ENCODE measurements around the gene SCN10A. TPM values are rescaled to one million over a fixed set of nuclear protein-coding genes. Genes with fewer than 3 reads are reported as not detected.

SCN10A gene
- total RNA-seq, 1 donor from 2014 or later: not detected

DNA sequence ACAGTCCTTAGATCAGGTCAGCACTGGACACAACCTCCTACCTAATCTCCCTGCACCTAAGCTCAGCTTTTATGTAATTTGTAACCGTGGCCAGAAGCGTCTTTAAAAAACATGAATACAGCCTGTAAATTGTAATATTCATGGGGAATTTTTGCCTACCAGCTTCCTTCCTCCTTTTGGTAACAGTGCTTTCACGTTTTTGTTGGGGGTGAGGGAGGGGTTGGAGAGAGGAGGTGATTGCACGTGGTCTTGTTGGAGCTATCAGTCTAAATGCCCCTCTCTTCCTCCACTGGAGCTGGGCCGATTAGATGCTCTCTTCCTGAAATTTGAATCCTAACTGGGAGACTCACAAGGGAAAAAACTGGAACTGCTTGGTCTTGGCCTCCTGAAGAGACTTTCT lies 131.5 kb downstream of the SCN10A start:
- CTCF ChIA-PET: no interaction called here
- ATAC-seq (ENCODE audit: low read depth): no peak
- intact Hi-C loops (cut with micrococcal nuclease): no loop called here
- Mint-ChIP-seq H3K27ac (no peak overlapping the region), H3K4me3 (no peak overlapping the region), H3K4me1 (no peaks in the 10 kb centered on the region), H3K36me3 (ENCODE audit: low read depth) (no peaks in the 10 kb centered on the region), H3K9me3 (no peaks in the 10 kb centered on the region), H3K27me3 (peaks cover 4% of the 10 kb centered on the region)
- POLR2A ChIA-PET: no interaction called here
- TF ChIP-seq, protein P1, sequence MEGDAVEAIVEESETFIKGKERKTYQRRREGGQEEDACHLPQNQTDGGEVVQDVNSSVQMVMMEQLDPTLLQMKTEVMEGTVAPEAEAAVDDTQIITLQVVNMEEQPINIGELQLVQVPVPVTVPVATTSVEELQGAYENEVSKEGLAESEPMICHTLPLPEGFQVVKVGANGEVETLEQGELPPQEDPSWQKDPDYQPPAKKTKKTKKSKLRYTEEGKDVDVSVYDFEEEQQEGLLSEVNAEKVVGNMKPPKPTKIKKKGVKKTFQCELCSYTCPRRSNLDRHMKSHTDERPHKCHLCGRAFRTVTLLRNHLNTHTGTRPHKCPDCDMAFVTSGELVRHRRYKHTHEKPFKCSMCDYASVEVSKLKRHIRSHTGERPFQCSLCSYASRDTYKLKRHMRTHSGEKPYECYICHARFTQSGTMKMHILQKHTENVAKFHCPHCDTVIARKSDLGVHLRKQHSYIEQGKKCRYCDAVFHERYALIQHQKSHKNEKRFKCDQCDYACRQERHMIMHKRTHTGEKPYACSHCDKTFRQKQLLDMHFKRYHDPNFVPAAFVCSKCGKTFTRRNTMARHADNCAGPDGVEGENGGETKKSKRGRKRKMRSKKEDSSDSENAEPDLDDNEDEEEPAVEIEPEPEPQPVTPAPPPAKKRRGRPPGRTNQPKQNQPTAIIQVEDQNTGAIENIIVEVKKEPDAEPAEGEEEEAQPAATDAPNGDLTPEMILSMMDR (IDR thresholded peaks at IDR 0.05): no peak
- no peak for DNase-seq

- intact Hi-C loops (cut with micrococcal nuclease): no loop called here
- Mint-ChIP-seq H3K27ac (no peak overlapping the region), H3K36me3 (ENCODE audit: low read depth) (no peaks in the 10 kb centered on the region), H3K4me1 (no peaks in the 10 kb centered on the region), H3K27me3 (peaks cover 16% of the 10 kb centered on the region), H3K9me3 (no peaks in the 10 kb centered on the region), H3K4me3 (no peak overlapping the region)
- ATAC-seq (ENCODE audit: low read depth) (no peak), DNase-seq (no peak)
- TF ChIP-seq, protein P1 (IDR thresholded peaks at IDR 0.05): no peak
- POLR2A ChIA-PET: no interaction called here
- CTCF ChIA-PET: no interaction called here
Measured at GRCh38 chr3:38669668-38670067, 146.3 kb downstream of the SCN10A start.

GRCh38 chr3:38662544-38662943 lies 153.5 kb downstream of the SCN10A start:
- ChIA-PET CTCF (no interaction called here), POLR2A (no interaction called here)
- ATAC-seq (ENCODE audit: low read depth) (no peak), DNase-seq (no peak)
- Mint-ChIP-seq H3K4me1 (no peaks in the 10 kb centered on the region), H3K36me3 (ENCODE audit: low read depth) (no peaks in the 10 kb centered on the region), H3K4me3 (no peak overlapping the region), H3K27me3 (peaks cover 16% of the 10 kb centered on the region), H3K27ac (no peak overlapping the region), H3K9me3 (peaks cover 20% of the 10 kb centered on the region)
- intact Hi-C loops (cut with micrococcal nuclease): no loop called here
- TF ChIP-seq, protein P1 (IDR thresholded peaks at IDR 0.05): no peak

GRCh38 chr3:38658841-38659240 lies 157.2 kb downstream of the SCN10A start:
- ChIA-PET CTCF (no interaction called here), POLR2A (no interaction called here)
- Mint-ChIP-seq H3K4me3 (no peak overlapping the region), H3K27me3 (peaks cover 20% of the 10 kb centered on the region), H3K9me3 (peaks cover 20% of the 10 kb centered on the region), H3K27ac (no peak overlapping the region), H3K36me3 (ENCODE audit: low read depth) (no peaks in the 10 kb centered on the region), H3K4me1 (no peaks in the 10 kb centered on the region)
- no peak for ATAC-seq (ENCODE audit: low read depth)
- DNase-seq: no peak
- TF ChIP-seq, protein P1 (IDR thresholded peaks at IDR 0.05): no peak
- intact Hi-C loops (cut with micrococcal nuclease): no loop called here

DNA sequence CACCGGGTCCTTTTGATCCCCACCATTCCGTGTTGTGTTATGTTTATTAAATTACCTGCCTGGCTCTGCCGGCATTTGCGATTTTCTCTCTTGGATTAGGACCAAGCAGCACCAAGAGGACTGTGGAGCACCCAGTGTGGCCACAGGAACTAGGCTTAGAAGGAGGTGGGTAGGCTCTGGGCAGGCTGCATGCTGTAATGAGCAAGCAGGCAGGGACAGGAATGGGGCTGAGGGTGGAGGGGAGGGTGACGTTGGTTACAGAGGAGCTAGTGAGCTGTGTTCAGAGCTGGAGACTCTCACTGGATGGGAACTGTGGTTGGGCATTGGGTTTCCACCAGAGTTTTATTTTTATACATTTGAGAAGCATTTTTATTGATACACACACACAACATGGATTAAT lies 158.6 kb downstream of the SCN10A start:
- intact Hi-C loops (cut with micrococcal nuclease): no loop called here
- CTCF ChIA-PET: no interaction called here
- no peak for ATAC-seq (ENCODE audit: low read depth)
- Mint-ChIP-seq H3K36me3 (ENCODE audit: low read depth) (no peaks in the 10 kb centered on the region), H3K9me3 (peaks cover 9% of the 10 kb centered on the region), H3K27ac (no peak overlapping the region), H3K4me3 (no peak overlapping the region), H3K27me3 (peaks cover 28% of the 10 kb centered on the region), H3K4me1 (no peaks in the 10 kb centered on the region)
- POLR2A ChIA-PET: no interaction called here
- no peak for DNase-seq
- TF ChIP-seq, protein P1 (IDR thresholded peaks at IDR 0.05): no peak
